ENCODE results near the gene TMOD1. TPM values are rescaled to one million over a fixed set of nuclear protein-coding genes. Genes with fewer than 3 reads are reported as not detected.

TMOD1 gene
- total RNA-seq, 1 experiment from 2014 or later: not detected

DNA sequence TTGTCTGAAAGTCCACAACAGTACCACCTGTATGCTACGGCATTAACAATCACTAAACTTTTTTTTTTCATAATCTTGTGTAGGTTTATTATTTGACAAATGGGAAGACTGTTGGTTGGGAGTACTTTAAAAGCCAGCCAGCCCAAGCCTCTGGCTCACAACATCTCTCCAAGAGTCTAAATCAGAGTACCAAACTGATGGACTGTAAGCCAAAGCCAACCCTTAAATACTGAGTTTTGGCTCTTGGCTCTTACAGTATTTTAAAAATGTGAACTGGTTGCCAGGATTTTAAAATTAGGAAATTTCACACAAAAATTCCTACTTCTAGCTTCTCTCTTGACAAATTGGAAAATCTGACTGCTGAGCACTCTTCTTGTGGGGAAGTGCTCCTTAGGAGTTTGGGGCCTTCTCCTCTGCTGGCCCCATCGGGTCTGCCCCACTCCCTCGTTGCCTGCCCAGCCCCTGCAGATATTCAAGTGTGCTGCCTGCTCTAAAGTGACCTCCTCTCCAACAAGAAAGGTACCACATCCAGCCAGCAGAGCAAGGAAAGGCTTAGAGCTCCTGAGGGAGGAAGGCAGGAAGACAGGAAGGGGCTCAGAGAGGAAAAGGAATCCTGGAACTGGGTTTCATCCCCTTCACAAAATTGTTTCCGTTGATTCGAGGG is 21.8 kb upstream of the TMOD1 start:
- Histone ChIP-seq H3K36me3 (ENCODE audit: low read depth, low read length) (no peaks in the 10 kb centered on the region), H3K27ac (ENCODE audit: low read length) (no peak overlapping the region), H3K9me2 (replicated peaks; ENCODE audit: low read length) (no peaks in the 10 kb centered on the region), H3K4me2 (ENCODE audit: low read length) (no peak overlapping the region), H2AFZ (ENCODE audit: low read length) (no peak overlapping the region), H3K27me3 (ENCODE audit: low read length) (no peaks in the 10 kb centered on the region), H3F3A (ENCODE audit: low read length, unreplicated experiment) (no peaks in the 10 kb centered on the region), H3K4me3 (ENCODE audit: low read length) (no peak overlapping the region), H3K9ac (ENCODE audit: low read length) (no peak overlapping the region), H3K9me3 (ENCODE audit: low read length) (no peaks in the 10 kb centered on the region), H4K20me1 (ENCODE audit: low read length) (no peaks in the 10 kb centered on the region), H3K79me2 (ENCODE audit: low read length) (no peaks in the 10 kb centered on the region), H3K4me1 (ENCODE audit: insufficient read depth, low read length) (peaks cover 3% of the 10 kb centered on the region; the same call in 1 of the 2 replicates)
- BruUV-seq (replicated peaks): no TSS peak
- CTCF ChIA-PET: no interaction called here
- DNase-seq: no peak
- ATAC-seq: no peak
- TF ChIP-seq EZH2 (IDR thresholded peaks at IDR 0.05; ENCODE audit: low read length, unreplicated experiment) (no peak), CTCF (conservative IDR thresholded peaks at IDR 0.05; ENCODE audit: low read depth, low read length) (no peak), EZH2phosphoT487 (IDR thresholded peaks at IDR 0.05; ENCODE audit: borderline replicate concordance, low read length) (no peak)
- POLR2A ChIA-PET (ENCODE audit: unreplicated experiment): no interaction called here
- intact Hi-C loops (cut with micrococcal nuclease): no loop called here

DNA sequence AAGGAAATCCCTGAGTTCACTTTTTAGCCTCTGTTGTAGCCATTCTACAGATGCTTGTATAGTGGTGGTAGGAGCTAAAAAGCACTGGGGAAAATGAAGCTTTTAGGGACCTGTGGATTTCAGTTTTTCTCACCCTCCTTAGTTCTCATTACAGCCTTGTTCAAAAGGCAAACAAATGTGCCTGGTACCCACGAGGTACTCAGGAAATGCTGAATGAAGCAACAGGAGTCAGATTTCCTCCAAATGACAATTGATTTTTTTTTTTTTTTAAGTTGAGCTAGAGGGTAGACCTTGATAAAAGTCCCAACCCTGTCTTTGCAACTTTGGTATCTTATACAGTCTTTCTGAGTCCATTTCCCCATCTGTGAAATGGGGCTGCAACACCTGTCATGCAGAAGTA is 21.3 kb upstream of the TMOD1 start:
- intact Hi-C loops (cut with micrococcal nuclease): no loop called here
- TF ChIP-seq EZH2phosphoT487 (IDR thresholded peaks at IDR 0.05; ENCODE audit: borderline replicate concordance, low read length) (no peak), EZH2 (IDR thresholded peaks at IDR 0.05; ENCODE audit: low read length, unreplicated experiment) (no peak), CTCF (conservative IDR thresholded peaks at IDR 0.05; ENCODE audit: low read depth, low read length) (no peak)
- Histone ChIP-seq H3K4me3 (ENCODE audit: low read length) (no peak overlapping the region), H4K20me1 (ENCODE audit: low read length) (no peaks in the 10 kb centered on the region), H2AFZ (ENCODE audit: low read length) (no peak overlapping the region), H3K4me1 (ENCODE audit: insufficient read depth, low read length) (no peaks in the 10 kb centered on the region), H3F3A (ENCODE audit: low read length, unreplicated experiment) (no peaks in the 10 kb centered on the region), H3K9me3 (ENCODE audit: low read length) (no peaks in the 10 kb centered on the region), H3K79me2 (ENCODE audit: low read length) (no peaks in the 10 kb centered on the region), H3K9ac (ENCODE audit: low read length) (no peak overlapping the region), H3K4me2 (ENCODE audit: low read length) (no peak overlapping the region), H3K36me3 (ENCODE audit: low read depth, low read length) (no peaks in the 10 kb centered on the region), H3K27me3 (ENCODE audit: low read length) (no peaks in the 10 kb centered on the region), H3K9me2 (replicated peaks; ENCODE audit: low read length) (no peaks in the 10 kb centered on the region), H3K27ac (ENCODE audit: low read length) (no peak overlapping the region)
- BruUV-seq (replicated peaks): no TSS peak
- ATAC-seq (no peak), DNase-seq (no peak)
- ChIA-PET POLR2A (ENCODE audit: unreplicated experiment) (no interaction called here), CTCF (no interaction called here)

GRCh38 chr9:97480749-97481148 is 20.7 kb upstream of the TMOD1 start:
- H3K4me3 ChIP-seq (ENCODE audit: low read length): no peak overlapping the region
- ATAC-seq: no peak
- no peaks in the 10 kb centered on the region for H4K20me1 ChIP-seq (ENCODE audit: low read length)
- no TSS peak for BruUV-seq (replicated peaks)
- TF ChIP-seq CTCF (conservative IDR thresholded peaks at IDR 0.05; ENCODE audit: low read depth, low read length) (no peak), EZH2phosphoT487 (IDR thresholded peaks at IDR 0.05; ENCODE audit: borderline replicate concordance, low read length) (no peak), EZH2 (IDR thresholded peaks at IDR 0.05; ENCODE audit: low read length, unreplicated experiment) (no peak)
- H3K9ac ChIP-seq (ENCODE audit: low read length): no peak overlapping the region
- no peaks in the 10 kb centered on the region for H3F3A ChIP-seq (ENCODE audit: low read length, unreplicated experiment)
- H2AFZ ChIP-seq (ENCODE audit: low read length): no peak overlapping the region
- intact Hi-C loops (cut with micrococcal nuclease): no loop called here
- H3K4me1 ChIP-seq (ENCODE audit: insufficient read depth, low read length): no peaks in the 10 kb centered on the region
- H3K27ac ChIP-seq (ENCODE audit: low read length): no peak overlapping the region
- ChIA-PET POLR2A (ENCODE audit: unreplicated experiment) (no interaction called here), CTCF (no interaction called here)
- H3K4me2 ChIP-seq (ENCODE audit: low read length): no peak overlapping the region
- no peaks in the 10 kb centered on the region for H3K36me3 ChIP-seq (ENCODE audit: low read depth, low read length)
- H3K27me3 ChIP-seq (ENCODE audit: low read length): no peaks in the 10 kb centered on the region
- no peaks in the 10 kb centered on the region for H3K9me3 ChIP-seq (ENCODE audit: low read length)
- no peaks in the 10 kb centered on the region for H3K79me2 ChIP-seq (ENCODE audit: low read length)
- no peaks in the 10 kb centered on the region for H3K9me2 ChIP-seq (replicated peaks; ENCODE audit: low read length)
- no peak for DNase-seq
